Stimulated activated CD8-positive, alpha-beta memory T cell treated with anti-CD3 and anti-CD28 coated beads, Interleukin-15, amount 100 ng/mL, for 48 hours (primary cell): ENCODE data around the gene NALCN.

Experiments
- DNase-seq, 2 donors: peaks; one replicate each; pipeline ENCODE4 v3.0.0-alpha.2; 2020; ENCODE audit warnings: low read depth in 2 of 2

NALCN gene

DNA sequence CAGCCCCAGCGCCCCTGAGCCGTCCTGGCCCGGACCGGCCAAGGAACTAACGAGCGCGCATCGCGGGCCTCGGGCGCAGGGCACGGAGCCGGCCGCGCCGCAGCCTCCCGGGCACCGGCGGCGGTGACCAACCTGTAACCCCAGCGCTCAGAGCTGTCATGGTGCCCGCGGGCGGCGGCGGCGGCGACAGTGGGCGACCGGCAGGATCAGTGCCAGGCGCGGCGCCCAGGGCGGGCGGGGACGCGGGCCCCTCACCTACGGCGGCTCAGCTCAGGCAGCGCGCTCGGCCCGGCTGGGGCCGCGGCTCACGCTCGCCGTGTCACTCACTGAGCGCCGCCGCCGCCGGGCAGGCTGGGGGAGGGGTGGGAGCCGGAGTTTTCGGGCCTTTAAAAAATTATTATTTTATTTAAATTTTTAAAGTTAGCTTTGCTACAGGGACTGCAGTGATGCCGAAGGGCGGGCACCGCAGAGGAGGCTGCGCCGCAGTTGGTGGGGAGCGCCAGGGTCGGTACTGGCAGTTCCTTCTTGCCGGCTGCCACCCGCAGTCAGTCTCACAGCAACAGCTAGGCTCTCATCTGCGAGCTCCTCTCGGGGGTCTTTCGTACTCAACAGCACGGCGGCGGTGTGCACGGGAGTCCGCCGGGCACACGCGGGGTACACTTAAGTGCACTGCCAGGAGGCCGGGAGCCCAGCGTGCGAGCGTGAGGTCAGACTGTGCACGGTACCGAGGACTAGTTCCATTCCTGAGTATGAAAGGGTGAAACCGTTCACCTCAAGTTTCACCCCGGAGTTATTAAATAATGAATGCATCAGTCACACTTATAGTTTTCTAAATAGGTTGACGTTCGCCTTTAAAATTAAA, at the start of gene NALCN:
Gene NALCN, minus strand, starts transcription at position 328 of the 862 bp plus-strand sequence. CDS start 17,382 bp downstream, outside the sequence.
- DNase-seq, result no peak

DNA sequence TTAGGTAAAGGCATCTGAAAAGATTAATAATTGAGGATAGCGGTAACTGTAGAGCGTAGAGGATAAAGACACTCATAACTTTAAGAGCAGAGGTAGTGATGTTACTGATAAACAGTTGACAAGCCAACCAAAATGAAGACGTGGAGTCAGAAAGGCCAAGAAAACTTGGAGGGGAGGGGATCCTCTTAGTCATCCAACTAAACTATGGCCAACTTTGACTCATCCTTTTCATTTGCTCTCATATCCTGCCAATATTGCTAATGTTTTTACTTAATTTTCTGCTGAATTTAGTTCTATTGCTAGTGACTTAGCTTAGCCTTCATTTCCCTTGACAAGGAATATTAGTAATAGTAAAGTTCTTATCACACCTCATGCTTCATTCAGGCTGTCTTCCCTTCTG, 49.6 kb upstream of the NALCN start:
- no peak for DNase-seq

DNA sequence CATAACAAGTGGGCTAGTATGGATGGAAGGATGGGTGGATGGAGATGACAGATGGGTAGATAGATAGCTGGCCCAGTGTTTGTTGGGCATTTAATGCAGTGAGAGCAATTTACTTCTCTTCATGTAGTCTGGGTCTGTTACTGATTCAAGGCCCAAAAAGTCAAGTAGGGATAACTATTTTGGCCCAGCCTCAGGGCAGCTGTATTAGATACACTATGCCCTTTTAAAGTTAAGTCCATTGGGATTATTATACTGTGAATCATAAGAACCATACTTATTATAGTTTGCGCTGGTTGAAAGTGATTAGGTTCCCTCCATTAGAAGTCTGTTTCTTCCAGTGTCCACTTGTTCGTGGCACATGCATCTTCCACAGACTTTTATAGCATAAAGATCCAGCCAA, 40.9 kb upstream of the NALCN start:
- no peak for DNase-seq

DNA sequence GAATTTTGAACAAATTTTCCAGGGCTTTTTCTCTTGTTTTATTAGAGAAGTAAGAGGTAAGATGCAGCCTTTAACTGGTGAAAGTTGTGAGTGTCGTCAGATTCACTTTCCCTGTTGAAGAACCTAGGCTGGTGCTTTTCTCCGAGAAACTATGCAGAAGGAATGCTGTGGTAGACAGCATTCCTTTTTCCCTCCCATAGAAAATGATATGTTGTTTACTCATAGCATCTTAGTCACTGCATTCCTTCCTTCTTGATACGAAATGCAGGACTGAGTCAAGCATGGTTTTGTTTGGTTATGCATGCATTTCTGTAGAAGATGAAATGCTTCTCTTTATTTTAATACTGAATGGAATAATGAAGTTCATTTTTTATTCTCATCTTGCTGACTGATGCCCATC, 39.6 kb upstream of the NALCN start:
- no peak for DNase-seq

DNA sequence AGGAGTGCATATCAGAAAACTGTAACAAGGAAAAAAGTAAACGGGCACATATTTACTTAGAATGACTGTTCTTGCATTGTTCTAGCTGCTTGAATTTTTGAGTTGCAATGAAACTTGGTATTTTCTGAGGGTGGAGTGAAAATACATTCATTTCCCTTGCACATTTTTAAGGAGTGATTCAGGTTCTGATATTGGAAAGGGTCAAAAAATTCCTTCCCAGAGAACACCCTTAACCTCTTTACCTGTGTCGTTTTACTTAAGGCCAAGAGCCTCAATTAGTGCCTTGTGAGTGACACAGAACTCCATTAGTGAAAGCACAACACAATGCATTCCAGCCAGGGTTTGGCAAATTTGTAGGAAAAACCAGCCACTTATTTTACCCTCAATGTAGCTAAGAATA, 38.5 kb upstream of the NALCN start:
- DNase-seq, result no peak

DNA sequence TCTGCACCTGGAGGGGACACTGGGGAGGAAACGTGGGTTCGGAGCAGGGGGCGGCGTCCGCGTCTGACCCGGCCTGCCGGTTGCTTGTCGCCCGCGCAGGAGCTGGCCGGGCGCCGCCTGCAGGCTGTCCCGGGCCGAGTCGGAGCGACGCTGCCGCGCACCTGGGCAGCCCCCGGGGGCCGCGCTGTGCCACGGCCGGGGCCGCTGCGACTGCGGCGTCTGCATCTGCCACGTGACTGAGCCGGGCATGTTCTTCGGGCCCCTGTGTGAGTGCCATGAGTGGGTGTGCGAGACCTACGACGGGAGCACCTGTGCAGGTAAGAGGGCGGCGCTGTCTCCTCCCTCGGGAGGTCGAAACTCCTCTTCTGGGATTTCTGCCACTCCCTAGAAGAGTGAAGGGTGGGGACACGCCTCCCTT, 37.5 kb upstream of the NALCN start:
- DNase-seq, result no peak

DNA sequence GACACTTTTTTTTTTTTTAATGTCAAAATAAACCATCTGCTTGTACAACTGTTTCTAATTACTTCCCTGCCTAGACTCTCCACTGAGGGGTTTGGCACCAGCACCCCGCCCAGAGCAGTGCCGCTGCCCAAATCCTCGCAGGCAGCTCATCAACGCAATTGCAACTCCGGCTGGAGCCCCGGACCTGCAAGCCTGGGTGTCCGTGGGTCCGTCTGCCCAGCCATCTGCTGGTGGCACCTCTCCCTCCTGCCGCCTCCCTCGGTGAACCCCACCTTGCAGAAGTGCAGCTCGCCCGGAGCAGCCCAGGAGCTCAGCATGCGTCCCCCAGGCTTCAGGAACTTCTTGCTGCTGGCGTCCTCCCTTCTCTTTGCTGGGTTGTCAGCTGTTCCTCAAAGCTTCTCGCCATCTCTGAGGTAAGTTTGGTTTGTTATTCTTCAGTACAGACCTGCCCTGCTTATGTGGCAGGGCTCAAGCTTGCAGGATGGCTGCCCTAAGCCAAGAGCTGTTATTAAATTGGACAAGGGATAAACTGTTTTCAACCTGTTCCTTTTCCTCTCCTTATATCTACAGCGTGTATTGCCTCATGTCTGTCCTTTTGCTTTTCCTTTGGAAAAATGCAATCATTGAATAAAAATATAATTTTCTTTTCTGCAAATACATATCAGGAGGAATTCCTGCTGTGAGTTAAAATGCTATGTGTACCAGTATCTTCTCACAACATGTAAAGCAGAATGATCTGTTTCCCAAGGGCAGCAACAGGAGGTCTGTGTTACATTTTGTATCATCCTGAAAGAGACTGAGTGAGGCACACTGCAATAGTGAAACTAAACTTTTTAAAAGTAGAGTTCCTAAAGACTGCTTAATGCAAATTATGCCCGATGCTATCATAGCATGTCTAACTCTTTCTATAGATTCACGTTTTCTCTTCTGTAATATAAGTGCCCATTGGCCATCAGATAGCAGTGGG, 36.5 kb upstream of the NALCN start, which contains the start of gene ITGBL1:
Gene ITGBL1, plus strand, starts transcription at position 157 of the 967 bp plus-strand sequence. Its CDS starts 159 bp downstream, at position 316.
- DNase-seq, result no peak

DNA sequence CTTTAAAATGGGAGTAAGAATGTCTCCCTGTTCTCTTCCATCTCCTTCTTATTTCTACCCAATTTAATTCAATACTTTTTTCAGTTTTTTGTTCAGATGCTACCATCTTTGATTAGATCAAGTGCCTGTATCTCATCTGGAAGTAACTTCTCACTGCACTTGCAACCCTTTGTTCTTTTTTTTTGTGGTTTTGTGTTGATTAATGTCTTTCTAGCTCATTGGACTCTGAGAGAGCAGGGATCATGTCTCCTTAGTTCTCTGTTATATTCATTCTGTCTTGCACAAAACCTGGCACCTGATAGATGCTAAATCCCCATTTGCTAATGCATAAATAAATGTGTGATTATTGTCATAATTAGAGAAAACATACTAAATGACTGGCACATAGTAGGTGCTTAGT, 35.3 kb upstream of the NALCN start:
- no peak for DNase-seq

DNA sequence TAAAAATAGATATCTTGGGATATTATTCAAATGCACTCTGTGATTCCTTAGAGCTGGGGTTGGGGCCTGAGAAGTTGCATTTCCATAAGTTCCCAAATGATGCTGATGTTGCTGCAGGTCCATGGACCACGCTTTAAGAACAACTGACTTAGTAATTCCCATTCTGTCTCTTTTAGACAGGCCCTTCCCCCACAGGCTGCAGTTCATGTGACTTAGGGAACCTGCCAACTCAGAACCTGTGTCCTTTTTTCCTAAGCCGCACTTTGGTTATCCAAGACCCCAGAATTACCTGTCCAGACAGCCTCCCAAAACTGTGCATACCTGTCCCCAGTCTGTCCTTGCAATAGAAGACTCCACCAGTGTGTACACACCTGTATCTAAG, 34.4 kb upstream of the NALCN start:
- DNase-seq, result no peak

DNA sequence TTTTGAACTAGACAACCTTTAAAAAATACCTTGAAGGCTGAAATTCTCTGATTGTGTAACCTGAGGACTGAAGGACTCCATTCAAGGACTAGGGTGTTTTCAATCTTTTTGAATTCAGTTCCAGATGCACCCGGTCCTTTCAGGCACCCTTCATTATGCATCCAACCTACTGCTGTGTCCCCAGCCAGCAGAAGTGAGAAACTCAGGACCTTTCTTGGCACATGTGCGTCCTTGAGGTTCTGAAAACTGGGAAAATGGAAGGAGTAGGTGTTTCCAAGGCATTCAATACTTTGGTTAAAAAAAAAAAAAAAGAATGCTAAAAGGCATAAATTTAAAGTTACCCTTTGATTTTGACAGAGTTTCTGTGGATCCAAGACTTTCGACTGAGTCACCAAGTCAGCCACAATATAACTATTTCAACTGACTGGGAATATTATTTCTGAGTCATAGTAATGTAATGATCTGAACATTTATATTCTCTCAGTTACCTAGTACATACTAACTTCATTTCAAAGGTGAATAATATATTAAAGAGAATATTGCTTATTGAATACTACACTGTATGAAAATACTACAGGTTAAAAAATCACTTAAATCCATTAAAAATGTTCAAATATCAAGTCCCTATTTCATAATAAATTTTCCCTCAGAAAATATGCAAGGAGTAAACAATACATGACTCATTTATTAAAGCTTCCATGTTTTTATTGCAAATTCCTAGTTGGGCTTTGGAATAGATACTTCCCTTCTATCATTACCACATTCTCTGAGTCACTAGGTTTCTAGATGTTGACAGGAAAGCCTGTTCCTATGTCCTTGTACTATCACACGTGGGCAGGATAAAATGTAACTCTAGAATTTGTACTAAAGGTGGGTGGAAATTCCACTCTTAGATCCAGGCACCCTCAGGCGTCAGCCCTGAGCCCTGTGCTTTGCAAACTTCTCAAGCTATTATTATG, 33.8 kb upstream of the NALCN start:
- DNase-seq, result no peak

DNA sequence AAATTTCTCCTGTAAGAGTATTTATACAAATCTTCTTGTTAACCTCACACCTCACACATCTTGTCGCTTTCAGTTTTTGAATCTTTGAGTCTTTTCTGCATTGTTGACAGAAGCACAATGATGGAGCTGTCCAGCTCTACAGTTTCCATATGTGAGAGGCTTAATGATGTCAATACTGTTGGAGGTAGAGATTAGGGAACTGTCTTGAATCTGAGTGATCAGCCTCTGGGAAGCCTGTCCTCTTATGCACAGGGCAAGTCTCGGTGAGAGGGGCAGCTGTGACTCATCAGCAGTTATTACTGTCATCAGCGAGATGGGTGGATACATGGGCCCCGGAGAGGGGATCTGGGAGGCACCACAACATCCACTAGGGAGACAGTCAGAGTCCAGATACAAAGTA, 31.5 kb upstream of the NALCN start:
- no peak for DNase-seq

DNA sequence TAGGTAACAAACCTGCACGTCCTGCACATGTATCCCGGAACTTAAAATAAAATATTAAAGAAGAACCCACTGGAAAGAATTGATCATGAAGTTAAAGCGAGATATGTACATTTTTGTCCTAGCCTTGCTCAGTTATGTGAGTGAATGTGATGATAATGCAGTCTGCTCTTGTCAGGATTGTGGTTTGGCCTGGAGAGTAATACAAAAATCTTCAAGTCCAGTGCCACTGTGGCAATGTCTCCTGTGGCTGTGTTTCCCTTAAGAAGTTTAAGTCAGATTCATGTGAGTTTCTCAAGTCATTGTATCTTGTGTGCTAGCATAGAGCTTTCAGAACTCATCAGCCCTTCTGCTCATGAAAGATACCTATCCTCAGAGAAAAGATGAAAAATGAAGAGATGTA, 18.2 kb upstream of the NALCN start:
- DNase-seq, result no peak

DNA sequence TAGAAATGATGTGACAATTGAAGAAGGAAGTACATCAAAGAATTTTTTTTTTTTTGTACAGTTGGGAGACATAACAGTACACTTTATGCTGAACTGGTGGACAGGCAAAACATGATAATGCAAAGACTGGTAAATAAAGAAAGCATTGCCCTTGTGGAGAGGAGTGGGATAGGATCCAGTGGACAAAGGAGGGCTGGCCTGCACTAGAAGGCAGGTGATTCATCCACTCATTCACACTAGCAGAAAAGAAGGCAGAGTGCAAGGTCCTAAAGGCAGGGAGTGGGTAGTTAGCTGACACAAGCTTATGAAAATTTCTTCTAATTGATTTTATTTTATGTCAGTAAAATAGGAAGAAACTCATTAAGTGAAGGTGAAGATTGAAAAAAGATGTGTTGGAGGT, 17.6 kb upstream of the NALCN start:
- DNase-seq, result no peak

DNA sequence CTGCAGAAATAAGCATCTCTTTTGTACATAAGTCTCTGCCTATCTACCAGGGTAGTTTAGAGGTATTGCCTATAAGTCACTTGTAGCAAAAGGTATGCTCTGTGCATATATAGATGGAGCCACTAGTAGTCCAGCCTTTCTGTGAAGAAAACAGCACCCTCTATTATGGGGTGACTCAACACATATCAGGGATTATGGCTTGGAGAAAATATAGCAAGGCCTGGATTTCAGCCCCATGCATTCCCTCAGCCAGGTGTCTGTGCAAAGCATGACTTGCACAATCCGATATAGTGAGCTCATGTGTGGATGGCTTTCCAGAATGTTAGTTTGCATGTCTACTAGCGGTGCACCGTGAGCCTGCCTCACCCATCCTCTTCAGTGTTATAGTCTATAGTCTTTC, 13.4 kb upstream of the NALCN start:
- no peak for DNase-seq

DNA sequence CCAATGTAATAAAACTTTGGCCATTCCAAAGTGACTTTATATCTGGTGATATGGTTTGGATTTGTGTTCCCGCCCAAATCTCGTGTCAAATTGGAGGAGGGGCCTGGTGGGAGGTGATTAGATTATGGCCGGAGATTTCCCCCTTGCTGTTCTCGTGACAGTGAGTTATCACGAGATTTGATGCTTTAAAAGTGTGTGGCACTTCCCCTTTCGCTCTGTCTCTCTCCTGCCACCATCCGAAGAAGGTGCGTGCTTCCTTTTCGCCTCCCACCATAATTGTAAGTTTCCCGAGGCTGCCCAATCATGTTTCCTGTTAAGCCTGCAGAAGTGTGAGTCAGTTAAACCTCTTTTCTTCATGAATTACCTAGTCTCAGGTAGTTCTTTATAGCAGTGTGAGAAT, 9.3 kb upstream of the NALCN start:
- DNase-seq, result no peak

DNA sequence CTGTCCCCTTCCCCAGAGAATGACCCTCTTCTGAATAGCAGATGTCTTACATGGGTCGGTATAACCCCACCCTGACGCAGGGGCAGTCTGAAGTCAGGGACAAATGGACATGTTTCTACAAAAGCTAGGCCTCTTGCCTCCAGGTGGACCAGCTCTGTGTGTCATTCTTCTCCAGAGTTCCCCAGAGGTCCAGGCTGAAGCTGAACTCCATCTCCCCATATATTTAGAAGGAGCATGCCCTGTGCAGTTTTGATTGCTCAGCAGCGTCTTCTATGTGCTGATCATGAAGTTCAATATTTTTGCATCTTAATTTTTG, 8.8 kb upstream of the NALCN start:
- no peak for DNase-seq

DNA sequence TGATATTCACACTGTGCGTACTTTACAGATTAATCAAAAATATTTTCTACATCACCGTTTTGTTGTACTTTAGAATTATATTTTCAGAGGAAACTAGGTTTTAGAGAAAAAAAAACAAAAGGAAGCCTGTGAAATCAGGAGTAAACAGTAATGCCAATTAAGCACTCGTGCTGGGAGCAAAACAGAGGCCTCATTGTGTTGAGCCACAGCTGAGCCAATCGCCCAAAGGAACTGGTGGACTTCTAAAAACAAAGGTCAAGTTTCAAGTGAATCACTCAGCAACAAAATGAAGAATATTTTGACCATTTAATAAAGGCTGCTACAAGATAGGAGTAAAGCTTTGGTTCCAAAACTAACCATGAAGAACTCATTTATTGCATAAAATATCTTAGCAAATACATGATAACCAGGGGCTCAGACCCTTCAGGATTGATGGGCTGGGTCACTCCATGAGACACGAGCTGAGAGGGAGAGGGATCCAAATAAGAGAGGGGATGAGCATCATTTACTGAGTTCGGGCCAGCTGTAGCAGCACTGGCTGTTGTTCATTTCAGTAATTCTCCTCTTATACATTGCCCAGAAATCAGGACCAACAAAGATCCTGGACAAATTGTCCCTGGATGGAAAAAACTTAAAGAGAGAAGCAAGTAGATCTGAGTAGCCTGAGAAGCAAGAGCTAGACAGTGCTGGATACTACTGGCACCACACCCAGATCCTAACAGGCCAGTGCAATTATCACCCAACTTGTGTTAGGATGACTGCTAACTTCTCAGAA, 8.3 kb upstream of the NALCN start:
- no peak for DNase-seq

DNA sequence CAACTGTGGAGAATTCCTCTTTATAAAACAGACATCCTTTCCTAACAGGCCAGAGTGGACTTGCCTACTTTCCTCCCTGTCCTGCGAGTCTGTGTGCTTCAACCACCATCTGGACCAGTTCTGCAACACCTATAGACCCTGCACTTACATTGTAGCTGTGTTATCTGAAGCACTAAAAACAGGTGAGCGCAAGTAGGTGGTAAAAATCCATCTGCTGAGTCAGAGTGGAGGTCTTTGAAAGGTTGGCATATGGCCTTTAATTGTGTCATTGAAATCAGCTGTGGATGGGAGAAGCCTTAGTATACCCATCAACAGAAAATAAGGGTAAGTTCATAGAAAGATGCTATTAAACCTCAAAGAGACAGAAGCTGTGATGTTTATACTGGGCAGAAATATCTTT, 7.6 kb upstream of the NALCN start:
- no peak for DNase-seq

DNA sequence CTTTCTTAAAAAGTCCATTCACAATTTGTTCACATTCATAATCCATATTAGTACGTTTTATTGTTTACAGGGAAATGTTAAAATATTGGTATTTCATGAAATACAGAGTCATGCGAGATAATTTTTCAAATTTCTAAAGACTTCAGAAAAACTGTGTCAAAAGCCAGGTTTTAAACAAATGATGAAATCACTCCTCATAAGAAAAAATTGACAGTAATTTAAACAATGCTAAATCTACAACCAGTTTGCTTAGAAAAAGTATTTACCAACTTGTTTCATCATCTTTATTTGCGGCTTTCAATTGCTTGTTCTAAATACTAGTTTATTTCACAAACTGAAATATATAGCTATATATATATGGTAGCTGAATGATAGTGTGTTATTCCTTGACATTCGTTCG, 1.2 kb upstream of the NALCN start:
- no peak for DNase-seq

DNA sequence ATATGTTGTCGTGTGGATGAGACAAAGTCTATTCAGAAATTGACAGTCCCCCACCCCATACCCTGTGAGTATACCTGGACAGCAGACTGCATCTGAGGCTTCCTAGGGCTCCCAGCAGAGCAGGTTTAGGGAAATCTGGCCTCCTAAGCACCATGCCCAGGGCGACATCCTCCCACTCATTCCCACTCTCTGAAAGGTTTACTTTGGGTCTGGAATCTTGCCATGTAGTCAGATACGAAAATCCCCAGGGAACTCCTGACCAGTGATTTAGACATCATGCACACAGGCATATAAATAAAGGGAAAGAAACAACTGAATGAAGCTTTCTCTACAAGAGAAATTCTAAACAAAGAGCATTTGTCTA, 717 bp upstream of the NALCN start:
- no peak for DNase-seq
